Panc1 (cell line): ENCODE results near the gene BBS1. TPM values are rescaled to one million over a fixed set of nuclear protein-coding genes. Genes with fewer than 3 reads are reported as not detected.

Experiments
- ATAC-seq: fragments of 200-7000 bp; cut with Tn5 transposase; 2 replicates; pipeline ENCODE4 v1.9.1; 2020; ENCODE audit warnings: mild to moderate bottlenecking, moderate library complexity
- BruUV-seq: library from RNA; stranded (reverse); fragments of 400-500 nt; replicated peaks from 2 replicates; lab custom pipeline; 2021; lab: Mats Ljungman, UMichigan
- CTCF ChIA-PET: fragments of 300-600 bp; sonication (Branson Sonifier 250); formaldehyde crosslinking; loops from one replicate; lab custom pipeline; 2022; ENCODE audit warnings: antibody characterized with exemption; lab: Charles Lee
- POLR2A ChIA-PET: fragments of 300-600 bp; sonication (Branson Sonifier 250); formaldehyde crosslinking; loops from one replicate; lab custom pipeline; 2022; ENCODE audit warnings: antibody characterized with exemption; lab: Charles Lee
- DNase-seq: peaks from one replicate; pipeline ENCODE4 v3.0.0-alpha.2; 2010; ENCODE audit warnings: low read depth, low spot score
- H3K27ac ChIP-seq: 2 replicates; pipeline ENCODE4 v1.5.1; 2011; ENCODE audit warnings: mild to moderate bottlenecking, low read length, inconsistent platforms
- H3K27me3 ChIP-seq: fragments of 200-500 bp; sonication (Bioruptor generic); 2 replicates; pipeline ENCODE4 v1.6.0; 2014; ENCODE audit warnings: low read length, inconsistent platforms; ENCODE audit not compliant: control insufficient read depth, insufficient read depth
- H3K36me3 ChIP-seq: fragments of 200-500 bp; sonication (Bioruptor generic); 2 replicates; pipeline ENCODE4 v1.5.1; 2014; ENCODE audit warnings: inconsistent platforms, mild to moderate bottlenecking, low read length, moderate library complexity; ENCODE audit not compliant: control insufficient read depth, insufficient read depth
- H3K4me1 ChIP-seq: 2 replicates; pipeline ENCODE4 v1.5.1; 2011; ENCODE audit warnings: inconsistent platforms, mild to moderate bottlenecking, low read length, moderate library complexity; ENCODE audit not compliant: control insufficient read depth, insufficient read depth
- H3K4me3 ChIP-seq, 2 experiments: 2 replicates each; pipeline ENCODE4 v1.5.1; 2011 to 2012; ENCODE audit warnings: low read depth in 2 of 2, low read length in 2 of 2, mild to moderate bottlenecking in 2 of 2, inconsistent platforms in 1 of 2, moderate library complexity in 1 of 2
- H3K9me3 ChIP-seq: fragments of 200-500 bp; sonication (Bioruptor generic); 2 replicates; pipeline ENCODE4 v1.5.1; 2014; ENCODE audit warnings: low read depth, mild to moderate bottlenecking, inconsistent platforms, low read length, moderate library complexity; ENCODE audit not compliant: control insufficient read depth, insufficient read depth
- POLR2AphosphoS5 ChIP-seq: IDR thresholded peaks from 2 replicates; pipeline ENCODE4 v1.6.1; 2012; ENCODE audit warnings: mild to moderate bottlenecking, low read depth, low read length, moderate library complexity
- SIN3A ChIP-seq: IDR thresholded peaks from 2 replicates; pipeline ENCODE4 v1.6.1; 2012; ENCODE audit warnings: low read depth, mild to moderate bottlenecking, low read length, moderate library complexity, borderline replicate concordance; ENCODE audit not compliant: insufficient read depth
- TCF7L2 ChIP-seq: IDR thresholded peaks from 2 replicates; pipeline ENCODE4 v1.6.1; 2011; ENCODE audit warnings: mild to moderate bottlenecking, low read depth, low read length, inconsistent platforms
- in situ Hi-C: cut with HindIII; loops from 2 replicates; pipeline ENCODE4 v1.10.0; 2016; ENCODE audit warnings: low sequenced_read_pairs, low pct_unique_long_range_greater_than_20kb
- intact Hi-C: fragments of 100-400 bp; cut with micrococcal nuclease; formaldehyde crosslinking; loops from one replicate; pipeline ENCODE4 v1.10.0; 2022; ENCODE audit not compliant: unreplicated experiment
- total RNA-seq: library from RNA; stranded (reverse); gene quantifications from one replicate; pipeline ENCODE4 v1.2.1, GENCODE V29; 2021; ENCODE audit not compliant: unreplicated experiment
- TF ChIP-seq, protein P1 (sequence below), 2 experiments: IDR thresholded peaks; 2 replicates each; pipeline ENCODE4 v1.6.1; 2011 to 2012; ENCODE audit warnings: low read depth in 2 of 2, control low read depth in 1 of 2, low read length in 1 of 2, mild to moderate bottlenecking in 1 of 2, moderate library complexity in 1 of 2; ENCODE audit not compliant: insufficient read depth in 1 of 2
- TF ChIP-seq, protein P2 (sequence below): fragments of 450-650 bp; IDR thresholded peaks from 2 replicates; pipeline ENCODE4 v1.5.1; 2017; ENCODE audit warnings: mild to moderate bottlenecking

The BBS1 gene
- total RNA-seq, 1 experiment from 2014 or later, result 26.9 TPM

DNA sequence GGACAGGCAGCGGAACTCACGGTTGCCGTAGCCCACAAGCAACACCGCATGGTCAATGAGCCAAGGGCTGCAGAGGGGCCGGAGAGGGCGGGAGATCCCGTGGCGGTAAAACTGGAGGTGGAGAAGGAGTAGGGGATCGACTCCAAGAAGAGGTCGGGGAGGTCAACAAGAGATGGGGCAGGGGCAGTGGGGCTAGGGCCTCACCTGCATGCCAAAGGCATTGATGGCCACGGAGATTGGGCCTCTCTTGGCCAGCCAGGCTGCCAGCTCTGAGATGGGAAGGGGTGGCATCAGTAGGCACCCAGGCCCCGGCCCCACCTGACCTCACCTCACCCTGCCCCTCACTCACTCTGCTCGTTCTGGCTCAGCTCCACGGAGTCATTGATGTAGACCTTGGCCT is 54.1 kb downstream of the BBS1 start:
- Histone ChIP-seq H3K9me3 (no peaks in the 10 kb centered on the region), H3K4me1 (no peaks in the 10 kb centered on the region), H3K36me3 (no peaks in the 10 kb centered on the region), H3K4me3 (no peak overlapping the region), H3K27me3 (no peaks in the 10 kb centered on the region), H3K27ac (no peak overlapping the region)
- no TSS peak for BruUV-seq
- no peak for TF ChIP-seq SIN3A
- TF ChIP-seq, protein P1, sequence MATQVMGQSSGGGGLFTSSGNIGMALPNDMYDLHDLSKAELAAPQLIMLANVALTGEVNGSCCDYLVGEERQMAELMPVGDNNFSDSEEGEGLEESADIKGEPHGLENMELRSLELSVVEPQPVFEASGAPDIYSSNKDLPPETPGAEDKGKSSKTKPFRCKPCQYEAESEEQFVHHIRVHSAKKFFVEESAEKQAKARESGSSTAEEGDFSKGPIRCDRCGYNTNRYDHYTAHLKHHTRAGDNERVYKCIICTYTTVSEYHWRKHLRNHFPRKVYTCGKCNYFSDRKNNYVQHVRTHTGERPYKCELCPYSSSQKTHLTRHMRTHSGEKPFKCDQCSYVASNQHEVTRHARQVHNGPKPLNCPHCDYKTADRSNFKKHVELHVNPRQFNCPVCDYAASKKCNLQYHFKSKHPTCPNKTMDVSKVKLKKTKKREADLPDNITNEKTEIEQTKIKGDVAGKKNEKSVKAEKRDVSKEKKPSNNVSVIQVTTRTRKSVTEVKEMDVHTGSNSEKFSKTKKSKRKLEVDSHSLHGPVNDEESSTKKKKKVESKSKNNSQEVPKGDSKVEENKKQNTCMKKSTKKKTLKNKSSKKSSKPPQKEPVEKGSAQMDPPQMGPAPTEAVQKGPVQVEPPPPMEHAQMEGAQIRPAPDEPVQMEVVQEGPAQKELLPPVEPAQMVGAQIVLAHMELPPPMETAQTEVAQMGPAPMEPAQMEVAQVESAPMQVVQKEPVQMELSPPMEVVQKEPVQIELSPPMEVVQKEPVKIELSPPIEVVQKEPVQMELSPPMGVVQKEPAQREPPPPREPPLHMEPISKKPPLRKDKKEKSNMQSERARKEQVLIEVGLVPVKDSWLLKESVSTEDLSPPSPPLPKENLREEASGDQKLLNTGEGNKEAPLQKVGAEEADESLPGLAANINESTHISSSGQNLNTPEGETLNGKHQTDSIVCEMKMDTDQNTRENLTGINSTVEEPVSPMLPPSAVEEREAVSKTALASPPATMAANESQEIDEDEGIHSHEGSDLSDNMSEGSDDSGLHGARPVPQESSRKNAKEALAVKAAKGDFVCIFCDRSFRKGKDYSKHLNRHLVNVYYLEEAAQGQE (IDR thresholded peaks at IDR 0.05; ENCODE audit: insufficient read depth in 1 of 2, low read depth in 2 of 2, low read length in 1 of 2), result no peak
- TF ChIP-seq, protein P2, sequence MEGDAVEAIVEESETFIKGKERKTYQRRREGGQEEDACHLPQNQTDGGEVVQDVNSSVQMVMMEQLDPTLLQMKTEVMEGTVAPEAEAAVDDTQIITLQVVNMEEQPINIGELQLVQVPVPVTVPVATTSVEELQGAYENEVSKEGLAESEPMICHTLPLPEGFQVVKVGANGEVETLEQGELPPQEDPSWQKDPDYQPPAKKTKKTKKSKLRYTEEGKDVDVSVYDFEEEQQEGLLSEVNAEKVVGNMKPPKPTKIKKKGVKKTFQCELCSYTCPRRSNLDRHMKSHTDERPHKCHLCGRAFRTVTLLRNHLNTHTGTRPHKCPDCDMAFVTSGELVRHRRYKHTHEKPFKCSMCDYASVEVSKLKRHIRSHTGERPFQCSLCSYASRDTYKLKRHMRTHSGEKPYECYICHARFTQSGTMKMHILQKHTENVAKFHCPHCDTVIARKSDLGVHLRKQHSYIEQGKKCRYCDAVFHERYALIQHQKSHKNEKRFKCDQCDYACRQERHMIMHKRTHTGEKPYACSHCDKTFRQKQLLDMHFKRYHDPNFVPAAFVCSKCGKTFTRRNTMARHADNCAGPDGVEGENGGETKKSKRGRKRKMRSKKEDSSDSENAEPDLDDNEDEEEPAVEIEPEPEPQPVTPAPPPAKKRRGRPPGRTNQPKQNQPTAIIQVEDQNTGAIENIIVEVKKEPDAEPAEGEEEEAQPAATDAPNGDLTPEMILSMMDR, result no peak
- TF ChIP-seq POLR2AphosphoS5, result no peak
- no peak for TF ChIP-seq TCF7L2
- intact Hi-C loops (no loop called here), in situ Hi-C loops (no loop called here)
- DNase-seq (no peak), ATAC-seq (no peak)
- ChIA-PET CTCF (no interaction called here), POLR2A (no interaction called here)

DNA sequence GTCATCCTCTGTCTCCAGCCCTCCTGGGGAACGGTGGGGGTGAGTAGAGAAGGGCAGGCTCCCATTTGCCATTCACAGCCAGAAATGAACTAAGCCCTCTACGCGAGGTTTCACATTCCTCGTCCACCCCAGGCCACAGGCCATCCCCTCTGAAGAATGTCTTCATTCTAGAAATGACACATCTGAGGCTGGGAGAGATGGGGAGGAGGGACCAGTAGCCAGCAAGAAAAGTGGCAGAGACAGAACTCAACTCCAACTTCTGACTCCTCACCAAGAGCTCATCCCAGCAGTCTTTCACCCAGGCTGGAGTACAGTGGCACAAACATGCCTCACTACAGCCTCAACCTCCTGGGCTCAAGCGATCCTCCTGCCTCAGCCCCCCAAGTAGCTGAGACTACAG is 54.5 kb downstream of the BBS1 start:
- DNase-seq (no peak), ATAC-seq (no peak)
- no peak overlapping the region for H3K27ac ChIP-seq
- H3K27me3 ChIP-seq, result no peaks in the 10 kb centered on the region
- POLR2A ChIA-PET, result no interaction called here
- BruUV-seq, result no TSS peak
- no peak overlapping the region for H3K4me3 ChIP-seq
- TF ChIP-seq, protein P2, result no peak
- TF ChIP-seq, protein P1 (IDR thresholded peaks at IDR 0.05; ENCODE audit: insufficient read depth in 1 of 2, low read depth in 2 of 2, low read length in 1 of 2), result no peak
- TF ChIP-seq POLR2AphosphoS5 (no peak), TCF7L2 (no peak), SIN3A (no peak)
- H3K4me1 ChIP-seq, result no peaks in the 10 kb centered on the region
- CTCF ChIA-PET, result no interaction called here
- no peaks in the 10 kb centered on the region for H3K36me3 ChIP-seq
- H3K9me3 ChIP-seq, result no peaks in the 10 kb centered on the region
- in situ Hi-C loops, result no loop called here
- intact Hi-C loops, result no loop called here
